Kidney epithelial cell (primary cell): ENCODE data around the gene GTPBP1. TPM values are rescaled to one million over a fixed set of nuclear protein-coding genes. Genes with fewer than 3 reads are reported as not detected.

Source experiments
- DNase-seq: peaks from one replicate; pipeline ENCODE4 v3.0.0-alpha.2; 2010; ENCODE audit warnings: low read depth
- H3K27me3 ChIP-seq: 2 replicates; pipeline ENCODE4 v1.6.0; 2011; ENCODE audit warnings: low read length; ENCODE audit not compliant: control insufficient read depth, insufficient read depth
- H3K36me3 ChIP-seq: 2 replicates; pipeline ENCODE4 v1.5.1; 2011; ENCODE audit warnings: low read length; ENCODE audit not compliant: control insufficient read depth, insufficient read depth
- H3K4me3 ChIP-seq: 2 replicates; pipeline ENCODE4 v1.5.1; 2011; ENCODE audit warnings: low read depth, mild to moderate bottlenecking, control low read depth, low read length
- total RNA-seq: library from RNA; depleted of rRNA; stranded (reverse); fragments of >200 nt; gene quantifications from 2 replicates; pipeline ENCODE4 v1.2.3, GENCODE V29; 2015
- TF ChIP-seq, protein P1 (sequence below): IDR thresholded peaks from 2 replicates; pipeline ENCODE4 v1.5.1; 2011; ENCODE audit warnings: mild to moderate bottlenecking, moderate library complexity, low read length, control low read depth, inconsistent platforms; ENCODE audit not compliant: insufficient read depth, poor library complexity, severe bottlenecking

Gene GTPBP1
- total RNA-seq, 1 donor from 2014 or later = 33.0 TPM

DNA sequence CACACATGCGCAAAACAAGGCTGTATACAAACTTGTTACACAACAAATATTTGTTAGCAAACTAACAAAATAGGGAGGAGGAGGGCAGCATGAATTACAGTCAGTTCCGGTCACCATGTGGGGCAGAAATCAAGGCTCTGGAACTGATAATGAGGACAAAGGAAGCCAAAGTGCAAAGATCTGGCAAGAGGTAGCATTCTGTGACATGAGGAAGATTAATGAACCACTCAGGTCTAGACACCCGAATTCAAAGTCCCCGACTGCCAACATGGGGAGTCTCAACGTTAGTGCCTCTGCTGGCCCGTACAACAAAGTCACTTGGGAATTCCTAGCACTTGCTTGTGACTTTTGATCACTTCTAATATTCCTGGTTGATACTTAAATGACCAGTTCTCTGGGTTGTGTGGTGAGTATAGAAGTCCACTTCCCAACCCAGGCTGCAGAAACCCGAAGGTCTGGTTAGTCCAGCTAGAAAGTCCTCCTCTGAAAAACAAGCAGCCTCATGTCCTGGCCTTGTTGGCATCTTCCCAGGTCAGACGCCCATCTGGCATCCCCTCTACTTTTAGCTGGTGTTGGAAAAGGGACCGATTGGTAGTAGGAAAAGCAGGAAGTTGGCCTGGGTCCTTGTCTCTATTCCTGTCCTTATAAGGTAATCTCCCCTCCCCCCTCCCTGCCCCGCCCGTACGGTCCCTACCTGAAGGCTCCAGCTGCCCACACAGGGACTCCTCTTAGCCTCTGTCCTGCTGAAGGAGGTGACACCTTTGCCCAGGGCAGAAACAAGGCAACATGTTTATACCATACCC, 48.4 kb downstream of the GTPBP1 start:
- Histone ChIP-seq H3K36me3 (peaks cover 1% of the 10 kb centered on the region), H3K27me3 (no peaks in the 10 kb centered on the region), H3K4me3 (peak overlapping the region; percentile 74)
- TF ChIP-seq, protein P1, sequence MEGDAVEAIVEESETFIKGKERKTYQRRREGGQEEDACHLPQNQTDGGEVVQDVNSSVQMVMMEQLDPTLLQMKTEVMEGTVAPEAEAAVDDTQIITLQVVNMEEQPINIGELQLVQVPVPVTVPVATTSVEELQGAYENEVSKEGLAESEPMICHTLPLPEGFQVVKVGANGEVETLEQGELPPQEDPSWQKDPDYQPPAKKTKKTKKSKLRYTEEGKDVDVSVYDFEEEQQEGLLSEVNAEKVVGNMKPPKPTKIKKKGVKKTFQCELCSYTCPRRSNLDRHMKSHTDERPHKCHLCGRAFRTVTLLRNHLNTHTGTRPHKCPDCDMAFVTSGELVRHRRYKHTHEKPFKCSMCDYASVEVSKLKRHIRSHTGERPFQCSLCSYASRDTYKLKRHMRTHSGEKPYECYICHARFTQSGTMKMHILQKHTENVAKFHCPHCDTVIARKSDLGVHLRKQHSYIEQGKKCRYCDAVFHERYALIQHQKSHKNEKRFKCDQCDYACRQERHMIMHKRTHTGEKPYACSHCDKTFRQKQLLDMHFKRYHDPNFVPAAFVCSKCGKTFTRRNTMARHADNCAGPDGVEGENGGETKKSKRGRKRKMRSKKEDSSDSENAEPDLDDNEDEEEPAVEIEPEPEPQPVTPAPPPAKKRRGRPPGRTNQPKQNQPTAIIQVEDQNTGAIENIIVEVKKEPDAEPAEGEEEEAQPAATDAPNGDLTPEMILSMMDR = no peak
- no peak for DNase-seq

- DNase-seq = no peak
- Histone ChIP-seq H3K36me3 (peaks cover 1% of the 10 kb centered on the region), H3K27me3 (no peaks in the 10 kb centered on the region), H3K4me3 (peak overlapping the region; percentile 74)
- TF ChIP-seq, protein P1 = no peak
Measured at GRCh38 chr22:38754751-38755154, 49.0 kb downstream of the GTPBP1 start.

GRCh38 chr22:38755155-38755910, 49.6 kb downstream of the GTPBP1 start:
- no peak for DNase-seq
- TF ChIP-seq, protein P1 = no peak

GRCh38 chr22:38755911-38756532, 50.3 kb downstream of the GTPBP1 start, which contains the start of gene SUN2:
Gene SUN2 (minus strand): TSS chr22:38755998. CDS start chr22:38752628, 3,370 bp downstream.
- no peak for DNase-seq
- H3K4me3 ChIP-seq = peak within 1 kb of the TSS; percentile 74
- TF ChIP-seq, protein P1 = no peak
- H3K36me3 ChIP-seq = no peaks in the 10 kb centered on the region
- no peaks in the 10 kb centered on the region for H3K27me3 ChIP-seq

More at GRCh38 chr22:38755155-38755910, 49.6 kb downstream of the GTPBP1 start:
- no peaks in the 10 kb centered on the region for H3K36me3 ChIP-seq
- no peaks in the 10 kb centered on the region for H3K27me3 ChIP-seq
- peak overlapping the region; percentile 74 for H3K4me3 ChIP-seq

DNA sequence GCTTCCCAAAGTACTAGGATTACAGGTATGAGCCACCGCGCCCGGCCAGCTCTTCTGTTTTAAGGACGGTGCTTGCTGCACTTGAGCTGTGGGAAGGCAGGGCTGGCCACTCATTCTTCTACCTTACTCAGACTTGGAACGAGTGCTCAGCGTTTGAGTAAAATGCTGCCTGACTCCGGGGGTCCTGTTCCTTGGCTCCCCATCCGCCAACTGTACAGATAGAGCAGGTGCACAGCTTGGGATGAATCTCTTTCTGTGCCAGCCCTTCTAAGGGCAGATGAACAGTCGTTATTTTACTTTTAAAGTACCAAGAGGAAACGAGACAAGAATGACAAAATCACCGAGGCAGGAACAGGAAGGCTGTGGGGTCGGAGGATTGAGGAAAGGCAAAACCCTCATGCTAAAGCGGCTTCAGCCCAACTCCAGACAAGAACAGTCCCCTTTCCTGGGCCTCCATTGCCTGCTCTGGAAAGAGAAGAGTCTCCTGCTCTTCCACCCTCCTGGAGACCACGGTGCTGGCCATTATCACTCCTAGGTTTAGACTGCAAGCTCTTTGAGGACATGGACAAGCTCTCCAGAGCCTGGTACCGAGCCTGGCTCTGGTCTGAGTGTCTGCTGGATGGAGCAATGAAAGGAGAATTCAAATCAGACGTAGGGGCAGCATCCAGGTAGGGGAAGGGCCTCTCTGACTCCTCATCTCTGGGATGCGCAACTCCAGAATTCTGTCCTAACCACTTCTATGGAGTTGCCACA, 51.1 kb downstream of the GTPBP1 start:
- Histone ChIP-seq H3K36me3 (no peaks in the 10 kb centered on the region), H3K4me3 (peak overlapping the region; percentile 74), H3K27me3 (no peaks in the 10 kb centered on the region)
- TF ChIP-seq, protein P1 = no peak
- DNase-seq = no peak
